Measurements from ENCODE around the gene ZNF419. TPM values are rescaled to one million over a fixed set of nuclear protein-coding genes. Genes with fewer than 3 reads are reported as not detected.
"Not testable (repeated sequence)": the region's sequence is repeated elsewhere in the genome, so short reads cannot be mapped to it uniquely, and the experiment has no call there.

Gene ZNF419
- total RNA-seq, 2 donors from 2014 or later = 3.6 to 4.4 TPM

DNA sequence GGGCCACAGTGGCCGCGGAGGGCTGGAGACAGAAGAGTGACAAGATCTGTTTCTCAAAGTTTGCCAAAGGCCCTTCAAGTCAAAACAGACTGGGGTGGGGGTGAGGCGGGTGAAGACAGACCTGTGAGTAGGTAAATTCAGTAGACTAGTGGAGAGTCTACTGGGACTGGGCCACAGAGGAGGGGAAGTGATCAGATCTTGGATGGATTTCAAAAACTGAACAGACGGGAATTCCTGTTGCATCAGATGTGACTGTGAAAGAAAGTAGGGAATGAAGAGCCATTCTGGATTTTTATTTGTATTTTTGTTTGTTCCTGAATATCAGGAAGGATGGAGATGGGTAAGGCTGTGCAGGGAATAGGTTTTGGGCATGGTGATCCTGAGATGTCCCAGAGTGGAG lies 12.8 kb downstream of the ZNF419 start:
- H3K9ac ChIP-seq (ENCODE audit: low read depth in 2 of 2, low read length in 2 of 2); DNase-seq; H3K9me3 ChIP-seq; H3K4me1 ChIP-seq; H3K36me3 ChIP-seq; H3K27me3 ChIP-seq; H3K27ac ChIP-seq; intact Hi-C loops (cut with DNase I): not testable (repeated sequence)
- H3K4me3 ChIP-seq = peak overlapping the region; percentile 66

DNA sequence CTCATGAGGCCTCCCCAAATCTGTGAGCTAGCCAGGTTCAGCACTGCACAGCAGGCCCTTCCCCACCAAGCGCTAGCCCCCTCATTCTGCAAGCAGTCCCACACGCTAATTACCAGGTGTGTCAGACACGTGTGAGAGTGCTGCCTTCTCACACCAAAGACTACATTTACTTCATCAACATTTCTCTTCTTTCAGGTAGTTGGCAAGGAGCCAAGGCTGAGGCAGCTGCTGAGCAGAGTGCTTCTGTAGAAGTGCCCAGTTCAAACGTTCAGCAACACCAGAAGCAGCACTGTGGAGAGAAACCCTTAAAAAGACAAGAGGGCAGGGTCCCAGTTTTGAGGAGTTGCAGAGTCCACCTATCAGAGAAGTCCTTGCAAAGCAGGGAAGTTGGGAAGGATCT lies 18.6 kb downstream of the ZNF419 start:
- H3K36me3 ChIP-seq = peaks cover 12% of the 10 kb centered on the region
- no peaks in the 10 kb centered on the region for H3K9me3 ChIP-seq
- intact Hi-C loops (cut with DNase I) = no loop called here

DNA sequence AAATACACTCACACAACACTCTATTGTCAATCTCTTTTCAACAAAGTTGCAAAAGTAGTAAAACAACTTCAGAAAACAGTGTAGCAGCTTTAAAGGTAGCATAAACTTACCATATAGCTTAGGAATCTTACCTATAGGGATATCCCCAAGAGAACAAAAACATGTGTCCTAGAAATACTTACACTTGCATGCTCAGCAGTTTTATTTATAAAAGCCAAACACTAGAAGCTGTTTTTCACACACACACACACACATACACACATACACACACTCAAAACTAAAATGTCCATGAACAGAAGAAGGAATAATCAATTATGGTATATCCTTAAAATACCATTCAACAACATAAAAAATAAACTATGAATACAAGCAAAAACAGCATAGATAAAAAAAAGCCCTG lies 23.9 kb downstream of the ZNF419 start:
- Histone ChIP-seq H3K4me3 (no peak overlapping the region), H3K27me3 (no peaks in the 10 kb centered on the region), H3K27ac (no peak overlapping the region), H3K36me3 (peaks cover 4% of the 10 kb centered on the region), H3K9me3 (no peaks in the 10 kb centered on the region), H3K4me1 (no peaks in the 10 kb centered on the region), H3K9ac (ENCODE audit: low read depth in 2 of 2, low read length in 2 of 2) (no peak overlapping the region)
- intact Hi-C loops (cut with DNase I) = no loop called here
- TF ChIP-seq, protein P1, sequence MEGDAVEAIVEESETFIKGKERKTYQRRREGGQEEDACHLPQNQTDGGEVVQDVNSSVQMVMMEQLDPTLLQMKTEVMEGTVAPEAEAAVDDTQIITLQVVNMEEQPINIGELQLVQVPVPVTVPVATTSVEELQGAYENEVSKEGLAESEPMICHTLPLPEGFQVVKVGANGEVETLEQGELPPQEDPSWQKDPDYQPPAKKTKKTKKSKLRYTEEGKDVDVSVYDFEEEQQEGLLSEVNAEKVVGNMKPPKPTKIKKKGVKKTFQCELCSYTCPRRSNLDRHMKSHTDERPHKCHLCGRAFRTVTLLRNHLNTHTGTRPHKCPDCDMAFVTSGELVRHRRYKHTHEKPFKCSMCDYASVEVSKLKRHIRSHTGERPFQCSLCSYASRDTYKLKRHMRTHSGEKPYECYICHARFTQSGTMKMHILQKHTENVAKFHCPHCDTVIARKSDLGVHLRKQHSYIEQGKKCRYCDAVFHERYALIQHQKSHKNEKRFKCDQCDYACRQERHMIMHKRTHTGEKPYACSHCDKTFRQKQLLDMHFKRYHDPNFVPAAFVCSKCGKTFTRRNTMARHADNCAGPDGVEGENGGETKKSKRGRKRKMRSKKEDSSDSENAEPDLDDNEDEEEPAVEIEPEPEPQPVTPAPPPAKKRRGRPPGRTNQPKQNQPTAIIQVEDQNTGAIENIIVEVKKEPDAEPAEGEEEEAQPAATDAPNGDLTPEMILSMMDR (IDR thresholded peaks at IDR 0.05) = no peak
- no peak for DNase-seq

More for the DNA sequence above, 18.6 kb downstream of the ZNF419 start:
- DNase-seq = no peak
- no peak overlapping the region for H3K9ac ChIP-seq (ENCODE audit: low read depth in 2 of 2, low read length in 2 of 2)
- H3K4me3 ChIP-seq = no peak overlapping the region
- H3K4me1 ChIP-seq = no peaks in the 10 kb centered on the region
- no peaks in the 10 kb centered on the region for H3K27me3 ChIP-seq
- TF ChIP-seq, protein P1 (IDR thresholded peaks at IDR 0.05) = no peak
- H3K27ac ChIP-seq = no peak overlapping the region

DNA sequence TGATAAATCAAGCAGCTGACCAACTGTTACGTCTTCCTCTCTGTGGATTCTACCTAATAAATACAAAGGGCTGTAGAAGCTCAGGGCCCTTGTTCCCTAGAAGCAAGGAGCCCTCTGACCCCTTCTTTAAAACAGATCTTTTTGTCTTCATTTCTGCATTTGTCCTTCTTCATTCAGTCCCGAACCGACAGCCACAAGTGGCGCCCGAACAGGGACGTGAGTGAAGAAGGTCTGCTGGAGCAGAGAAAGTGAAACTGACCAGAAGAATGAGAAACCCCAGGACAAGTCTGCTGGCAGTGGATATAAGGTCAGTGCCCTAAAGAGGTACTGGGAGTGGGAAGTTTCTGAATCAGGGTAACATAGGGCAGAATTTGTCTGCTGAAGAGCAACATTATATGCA lies 25.3 kb downstream of the ZNF419 start:
- H3K9ac ChIP-seq (ENCODE audit: low read depth in 2 of 2, low read length in 2 of 2) = no peak overlapping the region
- H3K9me3 ChIP-seq = no peaks in the 10 kb centered on the region
- intact Hi-C loops (cut with DNase I) = no loop called here
- no peaks in the 10 kb centered on the region for H3K27me3 ChIP-seq
- no peak for DNase-seq
- no peaks in the 10 kb centered on the region for H3K36me3 ChIP-seq
- H3K27ac ChIP-seq = no peak overlapping the region
- TF ChIP-seq, protein P1 (IDR thresholded peaks at IDR 0.05) = no peak
- H3K4me1 ChIP-seq = no peaks in the 10 kb centered on the region
- no peak overlapping the region for H3K4me3 ChIP-seq

DNA sequence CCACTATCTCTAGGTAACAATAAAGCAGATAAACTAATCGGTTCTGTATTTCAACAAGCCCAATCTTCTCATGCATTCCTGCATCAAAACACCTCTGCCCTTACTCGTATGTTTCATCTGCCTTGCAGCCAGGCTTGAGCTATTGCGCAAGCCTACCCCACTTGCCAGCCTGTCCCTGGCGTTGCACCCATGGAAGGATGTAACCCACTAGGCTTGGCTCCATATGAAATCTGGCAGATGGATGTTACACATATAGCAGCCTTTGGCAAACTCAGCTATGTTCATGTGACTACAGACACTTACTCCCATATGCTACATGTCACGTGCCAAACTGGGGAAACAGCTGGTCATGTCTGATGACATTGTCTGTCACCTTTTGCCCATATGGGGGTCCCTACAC lies 27.7 kb downstream of the ZNF419 start:
- no peak overlapping the region for H3K4me3 ChIP-seq
- no peaks in the 10 kb centered on the region for H3K36me3 ChIP-seq
- DNase-seq = no peak
- intact Hi-C loops (cut with DNase I) = no loop called here
- TF ChIP-seq, protein P1 (IDR thresholded peaks at IDR 0.05) = no peak
- no peaks in the 10 kb centered on the region for H3K4me1 ChIP-seq
- H3K27me3 ChIP-seq = no peaks in the 10 kb centered on the region
- H3K9me3 ChIP-seq = no peaks in the 10 kb centered on the region
- no peak overlapping the region for H3K9ac ChIP-seq (ENCODE audit: low read depth in 2 of 2, low read length in 2 of 2)
- H3K27ac ChIP-seq = no peak overlapping the region

DNA sequence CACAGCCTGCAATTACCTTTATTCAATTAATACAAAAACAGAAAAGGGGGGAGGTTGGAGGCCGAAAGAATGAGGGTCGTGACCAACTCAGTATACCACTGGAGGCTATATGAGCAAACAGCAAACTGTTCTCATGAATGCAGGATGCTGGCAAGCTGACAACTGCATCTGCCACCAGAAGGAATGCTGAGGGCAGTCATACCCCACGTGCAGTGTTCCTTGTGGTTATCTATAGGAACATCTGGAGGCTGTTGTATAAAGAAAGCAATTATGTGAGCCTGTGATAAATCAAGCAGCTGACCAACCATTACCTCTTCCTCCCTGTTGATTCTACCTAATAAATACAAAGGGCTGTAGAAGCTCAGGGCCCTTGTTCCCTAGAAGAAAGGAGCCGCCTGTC lies 30.5 kb downstream of the ZNF419 start:
- H3K9me3 ChIP-seq; H3K4me1 ChIP-seq; intact Hi-C loops (cut with DNase I); H3K27ac ChIP-seq; H3K4me3 ChIP-seq; H3K9ac ChIP-seq (ENCODE audit: low read depth in 2 of 2, low read length in 2 of 2); DNase-seq; H3K27me3 ChIP-seq; H3K36me3 ChIP-seq: not testable (repeated sequence)
